GM21576 (cell line): Measurements from ENCODE around the gene TSPAN14.
A peak's percentile ranks its signal among the peaks of the same experiment; 100 is the strongest.

Experiments used
- ATAC-seq: cut with Tn5 transposase; IDR thresholded peaks from one replicate; pipeline ENCODE4 v1.9.1; 2021; ENCODE audit warnings: mild to moderate bottlenecking, moderate library complexity; ENCODE audit not compliant: unreplicated experiment

The TSPAN14 gene

DNA sequence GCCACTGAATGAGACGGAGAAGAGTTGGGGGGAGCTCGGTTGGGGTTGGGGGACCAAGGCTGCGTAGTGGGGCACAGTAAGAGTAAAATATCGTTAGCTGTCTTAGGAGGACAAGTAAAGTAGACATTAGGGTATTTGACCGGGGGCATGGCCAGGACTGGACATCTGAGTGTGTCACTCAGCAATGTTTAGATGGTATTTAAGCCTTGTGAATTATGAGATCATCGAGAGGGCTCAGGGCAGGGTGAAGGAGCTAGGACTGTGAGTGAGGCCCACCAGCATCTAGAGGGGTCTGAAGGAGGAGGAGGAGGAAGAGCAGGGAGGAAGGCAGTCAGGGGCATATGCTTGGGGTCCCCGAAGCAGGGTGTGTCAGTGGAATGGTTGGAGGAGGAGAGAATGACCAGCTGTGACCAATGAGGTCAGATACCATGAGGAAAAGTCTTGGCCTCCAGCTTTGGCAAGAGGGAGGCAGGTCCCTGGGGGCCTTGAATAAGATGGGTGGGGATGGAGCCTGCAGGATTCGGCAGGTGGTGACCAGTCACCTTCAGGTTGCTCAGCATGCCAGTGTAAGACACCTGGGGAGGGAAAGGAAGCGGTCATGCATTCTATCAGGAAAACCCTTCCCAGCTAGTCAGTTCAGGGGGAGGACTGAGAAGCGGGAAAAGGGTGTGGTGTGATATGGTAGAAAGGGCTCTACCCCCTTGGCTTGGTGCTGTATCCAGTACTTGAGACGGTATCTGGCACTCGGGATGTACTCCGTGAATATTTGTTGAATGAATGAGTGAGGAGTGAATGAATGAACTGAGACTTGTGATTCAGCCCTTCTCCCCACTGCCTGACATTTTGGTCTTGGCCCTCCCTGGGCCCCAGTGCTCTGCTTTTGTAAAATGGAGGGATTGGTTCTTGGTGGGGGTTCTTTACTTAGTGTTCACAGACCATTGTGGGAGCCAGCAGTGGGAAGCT, 48.8 kb downstream of the TSPAN14 start:
- no peak for ATAC-seq

DNA sequence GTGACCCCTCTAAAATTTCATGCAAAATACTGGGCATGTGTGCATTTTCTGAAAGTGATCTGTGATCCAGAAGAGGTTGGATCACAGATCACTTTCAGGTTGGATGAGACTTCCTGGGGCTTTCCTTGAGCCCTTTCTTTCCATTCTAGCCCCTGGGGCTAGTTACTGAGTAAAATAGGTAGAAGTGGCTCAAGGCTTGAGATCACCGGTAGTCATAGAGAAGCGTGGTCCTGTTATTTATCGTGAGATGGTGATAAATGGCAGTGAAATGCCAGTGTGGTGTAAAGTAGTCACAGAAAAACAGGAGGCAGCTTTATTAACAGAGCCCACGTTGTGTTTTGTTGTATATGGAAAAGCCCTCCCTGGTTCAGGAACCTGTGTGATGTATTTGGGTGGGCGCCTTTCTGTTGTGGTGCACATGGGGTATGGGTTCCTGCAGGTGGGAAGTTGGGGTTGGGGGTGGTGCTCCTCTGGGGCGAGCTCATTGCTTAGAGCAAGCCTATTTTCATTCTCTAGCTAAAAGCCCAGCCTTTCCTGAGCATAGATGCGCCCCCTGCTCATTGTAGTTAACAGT, 49.6 kb downstream of the TSPAN14 start:
- ATAC-seq = no peak

DNA sequence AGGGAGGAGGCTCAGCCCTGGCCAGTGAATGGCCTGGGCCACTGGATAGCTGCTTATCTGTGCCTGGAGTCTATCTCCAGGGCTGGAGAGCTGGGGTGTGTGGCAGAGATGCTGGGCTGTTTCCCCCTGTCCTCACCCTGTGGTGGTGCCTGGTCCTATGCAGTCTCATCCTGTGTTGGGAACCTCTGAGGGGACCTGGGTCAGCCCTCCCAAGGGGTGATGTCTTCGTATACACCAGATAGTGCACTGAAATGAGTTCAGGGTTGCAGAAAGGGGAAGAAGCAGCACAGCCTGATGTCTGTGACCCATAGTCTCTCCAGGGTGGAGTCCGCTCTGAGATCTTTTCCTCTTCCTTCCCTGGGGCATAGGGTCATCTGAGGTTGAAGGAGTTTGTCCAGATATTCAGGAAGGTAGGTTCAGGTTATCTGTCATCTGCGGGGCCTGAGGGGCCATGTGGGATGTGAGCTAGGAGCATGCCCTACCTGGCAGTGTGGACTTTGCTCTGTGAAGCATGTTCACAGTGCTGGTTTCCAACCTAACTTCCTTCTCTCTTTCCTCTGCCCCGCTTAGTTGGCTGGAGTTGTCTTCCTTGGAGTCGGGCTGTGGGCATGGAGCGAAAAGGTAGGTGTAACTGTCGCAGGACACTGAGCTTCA, 50.2 kb downstream of the TSPAN14 start:
- ATAC-seq = no peak

DNA sequence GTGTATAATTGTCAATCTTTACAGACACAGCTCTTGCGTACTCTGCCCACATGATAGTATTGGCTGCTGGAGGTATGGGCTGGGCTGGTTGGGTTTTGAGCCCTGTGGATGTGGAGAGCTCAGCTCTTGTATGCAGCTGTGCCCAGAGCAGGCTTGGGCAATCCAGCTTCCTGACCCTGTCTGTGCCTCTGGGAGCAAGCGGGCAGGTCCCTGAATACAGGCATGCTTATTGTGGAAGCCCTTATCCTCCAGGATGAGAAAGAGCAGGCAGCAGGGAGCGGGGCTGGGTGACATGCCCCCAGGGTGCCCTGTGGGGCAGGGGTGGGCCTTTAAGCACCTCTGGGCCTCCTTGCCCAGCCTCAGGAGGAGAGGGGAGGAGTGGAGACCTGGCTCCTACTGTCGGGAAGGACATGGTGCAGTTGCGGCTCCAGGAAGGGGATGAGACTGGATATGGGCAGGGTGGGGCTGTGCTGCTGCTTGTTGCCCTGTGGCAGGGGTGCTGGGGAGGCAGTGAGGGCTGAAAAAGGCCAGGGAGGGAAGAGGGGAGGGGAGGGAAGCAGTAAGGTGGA, 50.9 kb downstream of the TSPAN14 start:
- ATAC-seq = no peak

DNA sequence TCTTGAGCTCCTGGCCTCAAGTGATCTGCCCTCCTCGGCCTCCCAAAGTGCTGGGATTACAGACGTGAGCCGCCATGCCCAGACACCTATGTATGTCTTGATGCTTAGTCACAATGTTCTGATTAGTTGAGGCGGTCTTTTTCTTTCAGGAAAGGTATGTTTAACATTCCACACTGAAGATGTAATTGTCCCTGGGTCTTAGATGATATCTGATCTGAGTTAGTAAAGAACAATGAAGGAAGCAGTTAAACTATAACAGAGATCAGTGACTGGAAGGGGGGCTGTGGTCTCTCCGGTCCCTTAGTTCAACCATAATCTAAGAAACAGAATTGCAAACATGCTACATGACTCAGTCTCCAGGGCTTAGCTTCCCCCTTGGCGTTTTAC, 52.1 kb downstream of the TSPAN14 start:
- ATAC-seq = no peak

DNA sequence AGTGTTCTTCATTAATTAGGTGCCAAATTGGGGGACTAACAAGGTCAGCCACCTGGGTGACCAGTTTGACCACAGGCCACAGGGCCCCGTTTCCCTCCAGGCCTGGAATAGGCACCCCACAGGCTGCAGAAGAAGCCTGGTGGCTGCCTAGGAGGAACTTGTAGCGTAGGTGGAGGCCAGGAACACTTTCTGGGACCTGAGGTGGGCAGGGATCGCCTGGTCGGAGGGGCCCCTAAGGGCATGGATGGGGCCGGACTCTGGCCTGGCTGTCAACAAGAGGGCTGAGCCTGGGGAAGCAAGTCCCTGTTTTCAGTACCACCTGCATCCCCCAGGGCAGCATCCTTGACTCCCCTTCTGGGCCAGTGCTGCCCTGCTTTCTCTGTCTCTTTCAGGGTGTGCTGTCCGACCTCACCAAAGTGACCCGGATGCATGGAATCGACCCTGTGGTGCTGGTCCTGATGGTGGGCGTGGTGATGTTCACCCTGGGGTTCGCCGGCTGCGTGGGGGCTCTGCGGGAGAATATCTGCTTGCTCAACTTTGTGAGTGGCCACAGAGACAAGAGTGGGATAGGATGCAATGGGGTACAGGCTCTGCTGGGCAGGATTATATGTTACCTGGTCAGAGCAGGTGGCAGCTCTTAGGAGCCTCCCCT, 52.9 kb downstream of the TSPAN14 start:
- ATAC-seq = no peak

DNA sequence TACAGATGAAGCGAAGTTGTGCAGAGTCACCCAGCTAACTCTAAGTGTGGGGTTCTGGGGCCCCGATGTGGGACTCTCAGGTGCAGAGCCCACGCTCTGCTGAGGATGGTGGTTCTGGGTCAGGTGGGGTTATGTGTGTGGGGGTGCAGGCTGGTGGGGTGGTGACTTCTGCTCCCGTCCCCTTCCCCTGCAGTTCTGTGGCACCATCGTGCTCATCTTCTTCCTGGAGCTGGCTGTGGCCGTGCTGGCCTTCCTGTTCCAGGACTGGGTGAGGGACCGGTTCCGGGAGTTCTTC, 54.9 kb downstream of the TSPAN14 start:
- ATAC-seq = no peak

DNA sequence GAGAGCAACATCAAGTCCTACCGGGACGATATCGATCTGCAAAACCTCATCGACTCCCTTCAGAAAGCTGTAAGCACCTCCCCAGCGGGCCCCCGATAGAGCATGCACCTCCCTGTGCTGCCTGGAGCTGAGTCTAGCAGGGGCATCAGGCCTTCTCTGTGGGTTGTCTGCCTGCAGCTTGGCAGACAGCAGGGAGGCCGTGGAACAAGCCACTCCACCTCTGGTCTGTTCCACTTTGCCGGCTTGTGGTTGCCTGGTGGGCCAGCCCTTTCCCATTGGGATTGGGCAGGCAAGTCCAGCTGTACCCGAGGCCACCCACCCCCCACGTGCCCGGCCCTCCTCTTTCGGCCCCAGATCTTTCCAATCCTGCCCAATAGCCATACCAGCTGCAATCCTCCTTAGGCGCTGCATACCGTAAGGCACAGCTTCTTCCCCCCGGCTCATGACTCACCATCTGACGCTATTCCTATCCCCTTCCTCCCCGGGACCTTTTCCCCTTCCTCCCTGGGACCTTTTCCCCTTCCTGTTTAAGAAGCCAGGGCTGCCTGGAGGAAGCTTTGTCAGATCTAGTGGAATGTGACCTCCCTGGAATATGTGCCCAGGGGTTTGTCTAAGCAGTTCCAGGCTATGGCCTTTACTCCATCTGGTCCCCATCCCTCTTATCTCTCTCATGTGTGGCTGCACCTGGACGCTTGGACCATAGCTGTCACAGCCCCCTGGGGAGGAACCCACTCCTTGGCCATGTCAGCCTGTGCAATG, 55.5 kb downstream of the TSPAN14 start:
- ATAC-seq = no peak

DNA sequence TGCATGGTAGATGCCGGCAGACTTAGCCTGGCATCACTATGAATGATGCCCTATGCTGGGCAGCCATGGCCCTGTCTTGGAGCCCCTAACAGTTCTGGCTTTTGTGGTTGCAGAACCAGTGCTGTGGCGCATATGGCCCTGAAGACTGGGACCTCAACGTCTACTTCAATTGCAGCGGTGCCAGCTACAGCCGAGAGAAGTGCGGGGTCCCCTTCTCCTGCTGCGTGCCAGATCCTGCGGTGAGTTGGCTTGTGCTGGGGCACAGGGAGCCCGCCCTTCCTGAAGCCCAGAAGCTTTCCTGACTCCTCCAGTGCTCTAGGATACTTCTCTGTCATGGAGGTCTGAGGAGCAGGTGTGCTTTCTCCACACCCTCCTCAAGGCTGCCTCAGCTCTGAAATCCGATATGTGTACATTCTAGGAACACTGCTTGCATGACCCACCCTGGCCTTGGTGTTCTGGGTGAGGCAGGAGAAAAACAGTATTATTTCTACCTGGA, 58.0 kb downstream of the TSPAN14 start:
- no peak for ATAC-seq

DNA sequence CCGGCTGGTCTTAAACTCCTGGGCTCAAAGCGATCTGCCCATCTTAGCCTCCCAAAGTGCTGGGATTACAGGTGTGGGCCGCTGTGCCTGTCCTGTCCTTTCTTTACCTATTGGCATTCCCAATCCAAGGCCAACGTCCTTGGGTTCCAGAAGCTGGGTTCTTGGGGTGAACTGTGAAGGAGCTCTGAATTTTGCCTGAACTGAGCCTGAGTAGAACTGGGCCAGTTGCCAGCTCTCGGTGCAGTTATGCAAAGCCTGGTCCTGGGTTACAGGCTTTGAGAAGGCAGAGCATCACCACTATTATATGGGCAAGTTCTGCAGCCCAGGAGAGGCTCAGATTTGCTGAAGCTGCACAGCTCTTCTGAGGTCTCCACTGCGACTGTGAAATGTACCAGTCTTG, 59.0 kb downstream of the TSPAN14 start:
- no peak for ATAC-seq

DNA sequence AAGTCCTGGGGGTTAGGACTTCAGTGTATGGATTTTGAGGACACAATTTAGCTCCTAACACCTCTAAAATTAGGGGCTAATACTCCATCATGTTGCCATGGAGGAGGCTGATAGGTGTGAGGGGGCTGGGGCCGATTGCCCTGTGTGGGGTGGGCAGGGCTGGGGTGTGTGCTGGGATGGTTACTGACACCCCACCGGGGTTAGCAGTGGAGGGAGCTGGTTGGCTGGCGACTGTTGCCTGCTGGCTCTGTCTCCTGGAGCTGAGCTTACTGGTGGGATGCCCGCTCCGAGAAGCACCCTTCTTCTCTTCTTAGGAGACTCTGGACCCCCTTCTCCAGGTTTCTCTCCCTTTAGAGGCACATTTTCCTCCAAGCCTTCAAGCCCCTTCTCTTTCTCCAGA, 61.4 kb downstream of the TSPAN14 start:
- ATAC-seq = no peak

DNA sequence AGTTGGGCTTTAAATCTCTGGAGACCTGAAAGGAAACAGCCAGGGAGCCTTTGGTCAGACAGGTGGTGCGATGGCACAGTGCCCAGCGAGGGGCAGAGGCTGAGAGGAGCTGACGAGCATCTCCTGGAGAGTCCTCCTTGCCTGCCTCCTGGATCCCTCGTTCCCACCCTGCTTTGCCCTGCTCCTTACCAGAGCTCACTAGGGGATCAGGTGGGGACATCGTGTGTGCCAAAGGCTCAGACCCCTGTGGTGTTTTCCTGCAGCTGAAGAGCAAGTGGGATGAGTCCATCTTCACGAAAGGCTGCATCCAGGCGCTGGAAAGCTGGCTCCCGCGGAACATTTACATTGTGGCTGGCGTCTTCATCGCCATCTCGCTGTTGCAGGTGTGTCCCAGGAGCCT, 61.8 kb downstream of the TSPAN14 start:
- ATAC-seq = no peak

DNA sequence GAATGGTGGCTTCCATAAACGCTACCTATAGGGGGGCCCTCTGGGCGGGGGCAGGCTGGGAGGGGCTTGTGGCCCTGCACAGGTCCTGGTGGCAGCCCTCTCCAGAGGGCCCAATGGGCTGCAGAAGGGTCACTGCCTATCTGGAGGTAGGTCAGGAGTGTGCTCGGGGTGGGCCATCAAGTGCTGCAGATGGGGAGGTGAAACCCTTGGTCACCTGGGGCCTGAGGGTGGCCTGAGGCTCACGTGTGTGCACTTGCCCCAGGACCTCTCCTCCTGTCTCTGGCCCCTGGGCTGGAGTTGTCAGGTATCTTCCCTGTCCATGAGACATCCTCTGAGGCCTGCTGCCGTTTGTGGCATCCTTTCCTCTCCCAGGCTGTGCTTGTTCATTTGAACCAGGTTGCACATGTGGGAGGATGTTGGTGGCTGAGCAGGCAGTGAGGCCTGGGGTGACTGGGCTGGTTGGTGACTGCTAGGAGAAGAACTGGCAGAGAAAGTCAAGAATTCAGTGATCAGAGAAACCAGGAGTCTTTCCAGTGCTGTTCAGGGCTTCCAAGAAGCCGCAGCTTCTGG, 62.5 kb downstream of the TSPAN14 start:
- ATAC-seq = no peak

DNA sequence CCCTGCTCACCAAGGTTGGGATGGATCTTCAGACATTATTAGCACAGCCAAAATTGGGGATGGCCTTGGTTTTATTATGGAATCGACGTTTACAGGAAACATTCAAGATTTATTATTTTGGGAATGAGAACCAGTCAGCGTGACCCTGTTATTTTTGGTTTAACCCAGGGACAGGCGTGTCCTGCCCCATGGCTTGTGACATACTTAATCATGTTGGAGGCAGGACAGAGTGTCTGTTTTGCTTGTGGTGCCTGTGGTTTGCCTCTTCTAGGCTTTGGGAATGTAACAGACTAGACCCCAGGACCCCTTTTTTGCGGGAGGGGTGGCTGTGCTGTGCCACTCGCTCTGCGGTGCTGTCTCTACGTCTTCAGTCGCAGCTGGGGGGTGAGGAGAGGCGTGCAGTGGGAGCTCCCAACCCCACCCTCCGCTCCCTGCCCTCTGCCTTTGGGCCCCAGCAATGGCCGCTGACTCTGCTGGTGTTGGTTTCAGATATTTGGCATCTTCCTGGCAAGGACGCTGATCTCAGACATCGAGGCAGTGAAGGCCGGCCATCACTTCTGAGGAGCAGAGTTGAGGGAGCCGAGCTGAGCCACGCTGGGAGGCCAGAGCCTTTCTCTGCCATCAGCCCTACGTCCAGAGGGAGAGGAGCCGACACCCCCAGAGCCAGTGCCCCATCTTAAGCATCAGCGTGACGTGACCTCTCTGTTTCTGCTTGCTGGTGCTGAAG, 63.5 kb downstream of the TSPAN14 start:
- ATAC-seq = no peak

DNA sequence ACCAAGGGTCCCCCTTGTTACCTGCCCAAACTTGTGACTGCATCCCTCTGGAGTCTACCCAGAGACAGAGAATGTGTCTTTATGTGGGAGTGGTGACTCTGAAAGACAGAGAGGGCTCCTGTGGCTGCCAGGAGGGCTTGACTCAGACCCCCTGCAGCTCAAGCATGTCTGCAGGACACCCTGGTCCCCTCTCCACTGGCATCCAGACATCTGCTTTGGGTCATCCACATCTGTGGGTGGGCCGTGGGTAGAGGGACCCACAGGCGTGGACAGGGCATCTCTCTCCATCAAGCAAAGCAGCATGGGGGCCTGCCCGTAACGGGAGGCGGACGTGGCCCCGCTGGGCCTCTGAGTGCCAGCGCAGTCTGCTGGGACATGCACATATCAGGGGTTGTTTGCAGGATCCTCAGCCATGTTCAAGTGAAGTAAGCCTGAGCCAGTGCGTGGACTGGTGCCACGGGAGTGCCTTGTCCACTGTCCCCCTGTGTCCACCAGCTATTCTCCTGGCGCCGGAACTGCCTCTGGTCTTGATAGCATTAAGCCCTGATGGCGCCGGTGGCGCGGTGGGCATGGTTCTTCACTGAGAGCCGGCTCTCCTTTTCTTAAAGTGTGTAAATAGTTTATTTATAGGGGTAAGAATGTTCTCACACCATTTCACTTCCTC, 64.2 kb downstream of the TSPAN14 start:
- ATAC-seq = peak; percentile 54

DNA sequence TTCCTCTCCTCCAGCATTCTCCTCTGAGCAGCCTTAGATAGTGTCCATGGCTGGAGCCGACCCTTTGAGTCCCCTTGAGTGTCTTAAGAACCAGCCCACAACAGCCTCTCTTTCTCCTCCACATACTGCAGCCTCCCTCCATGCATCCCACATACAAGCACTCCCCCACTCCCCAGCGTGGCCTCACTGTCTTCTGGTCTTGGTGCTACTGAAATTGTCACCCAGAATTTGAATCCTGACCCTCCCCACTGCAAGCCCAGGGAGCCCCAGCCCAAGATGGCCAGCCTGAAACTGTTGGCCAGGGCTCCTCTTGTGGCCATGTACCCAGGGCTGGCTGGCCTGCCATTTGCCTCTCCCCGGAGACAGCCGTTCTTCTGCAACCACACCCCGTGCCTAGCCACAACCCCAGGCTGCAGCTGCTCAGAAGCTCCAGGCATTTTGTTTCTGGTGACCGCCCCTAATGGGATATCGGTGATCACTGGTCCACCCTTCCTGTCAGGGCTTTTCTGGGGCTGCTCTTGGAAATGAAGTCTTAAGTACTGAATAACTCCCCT, 64.8 kb downstream of the TSPAN14 start:
- peak; percentile 16 for ATAC-seq

DNA sequence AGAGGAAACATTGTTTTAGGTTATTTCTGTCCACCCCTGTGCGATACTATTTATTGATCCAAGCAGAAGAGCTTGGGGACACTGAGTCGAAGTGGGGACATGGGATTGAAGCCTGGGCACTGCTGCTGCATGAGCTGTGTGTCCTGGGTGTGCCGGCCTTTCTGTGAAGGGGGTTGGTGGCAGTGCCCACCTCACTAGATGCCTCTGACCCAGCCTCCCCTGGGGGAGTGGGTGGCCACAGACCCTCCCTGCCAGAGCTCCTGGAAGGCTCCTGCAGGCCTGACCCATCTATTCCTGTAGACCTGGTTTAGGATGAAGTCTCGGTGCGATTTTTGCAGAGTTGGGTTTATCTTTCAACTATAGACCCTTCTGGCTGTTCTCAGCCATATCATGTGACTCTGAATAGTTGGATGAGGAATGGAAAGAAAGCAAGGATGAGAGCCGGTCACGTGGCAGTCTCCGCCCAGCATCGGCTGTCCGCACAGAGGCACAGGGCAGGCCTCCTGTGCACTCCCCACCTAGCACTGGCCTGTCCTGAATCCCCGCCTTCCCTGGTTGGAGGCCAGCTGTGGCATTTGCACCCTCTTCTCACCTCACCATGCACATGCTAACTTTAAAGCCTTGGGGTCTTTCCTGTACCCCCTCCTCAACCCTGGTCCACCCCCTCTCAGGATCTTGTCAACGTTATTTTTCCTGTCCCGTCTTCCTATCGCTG, 66.0 kb downstream of the TSPAN14 start:
- no peak for ATAC-seq
